ENCODE data around the gene PPP1R15B. TPM values are rescaled to one million over a fixed set of nuclear protein-coding genes. Genes with fewer than 3 reads are reported as not detected.

PPP1R15B gene
- total RNA-seq, 4 donors from 2014 or later = 33.8 to 90.5 (median 72.3) TPM

- H3K4me3 ChIP-seq = peak overlapping the region in 2 of 4 donors; percentile 68 to 82
- peaks cover 0 to 25% (median 0%) of the 10 kb centered on the region in 4 donors for H3K4me1 ChIP-seq
- TF ChIP-seq POLR2A (IDR thresholded peaks at IDR 0.05) = no peak
- no peak for TF ChIP-seq CTCF (IDR thresholded peaks at IDR 0.05)
- H3K27me3 ChIP-seq = no peaks in the 10 kb centered on the region
- H3K36me3 ChIP-seq = peaks cover 0 to 46% (median 0%) of the 10 kb centered on the region in 3 donors
- H3K27ac ChIP-seq = no peak overlapping the region
- no peaks in the 10 kb centered on the region for H3K9me3 ChIP-seq
- no peak for DNase-seq
These were observed 5.0 kb downstream of the PPP1R15B start for GRCh38 chr1:204406621-204407020.

GRCh38 chr1:204405988-204406387 lies 5.6 kb downstream of the PPP1R15B start:
- DNase-seq = no peak
- no peak for TF ChIP-seq POLR2A (IDR thresholded peaks at IDR 0.05)
- TF ChIP-seq CTCF (IDR thresholded peaks at IDR 0.05) = no peak
- Histone ChIP-seq H3K27me3 (no peaks in the 10 kb centered on the region), H3K4me1 (peaks cover 0 to 25% (median 0%) of the 10 kb centered on the region in 4 donors), H3K27ac (no peak overlapping the region), H3K9me3 (no peaks in the 10 kb centered on the region), H3K36me3 (peaks cover 0 to 49% (median 0%) of the 10 kb centered on the region in 3 donors), H3K4me3 (peak overlapping the region in 2 of 4 donors; percentile 15 to 82)

GRCh38 chr1:204404629-204405028 lies 7.0 kb downstream of the PPP1R15B start:
- DNase-seq = no peak
- no peak for TF ChIP-seq CTCF (IDR thresholded peaks at IDR 0.05)
- no peak for TF ChIP-seq POLR2A (IDR thresholded peaks at IDR 0.05)
- no peaks in the 10 kb centered on the region for H3K9me3 ChIP-seq
- H3K27ac ChIP-seq = no peak overlapping the region
- no peak overlapping the region for H3K4me3 ChIP-seq
- H3K4me1 ChIP-seq = peaks cover 0 to 25% (median 0%) of the 10 kb centered on the region in 4 donors
- H3K27me3 ChIP-seq = no peaks in the 10 kb centered on the region
- H3K36me3 ChIP-seq = peaks cover 0 to 62% (median 0%) of the 10 kb centered on the region in 3 donors

- no peak for DNase-seq
- H3K36me3 ChIP-seq = peaks cover 0 to 71% (median 0%) of the 10 kb centered on the region in 3 donors
- H3K9me3 ChIP-seq = no peaks in the 10 kb centered on the region
- H3K4me1 ChIP-seq = peaks cover 0 to 25% (median 0%) of the 10 kb centered on the region in 4 donors
- TF ChIP-seq POLR2A (IDR thresholded peaks at IDR 0.05) = no peak
- TF ChIP-seq CTCF (IDR thresholded peaks at IDR 0.05) = no peak
- H3K27ac ChIP-seq = no peak overlapping the region
- no peak overlapping the region for H3K4me3 ChIP-seq
- H3K27me3 ChIP-seq = no peaks in the 10 kb centered on the region
These were observed 9.2 kb downstream of the PPP1R15B start for GRCh38 chr1:204402391-204402790.

GRCh38 chr1:204401730-204402129 lies 9.9 kb downstream of the PPP1R15B start:
- peaks cover 0 to 71% (median 0%) of the 10 kb centered on the region in 3 donors for H3K36me3 ChIP-seq
- H3K27ac ChIP-seq = no peak overlapping the region
- H3K4me1 ChIP-seq = peaks cover 0 to 24% (median 0%) of the 10 kb centered on the region in 4 donors
- DNase-seq = no peak
- no peaks in the 10 kb centered on the region for H3K27me3 ChIP-seq
- TF ChIP-seq POLR2A (IDR thresholded peaks at IDR 0.05) = no peak
- no peak for TF ChIP-seq CTCF (IDR thresholded peaks at IDR 0.05)
- no peaks in the 10 kb centered on the region for H3K9me3 ChIP-seq
- H3K4me3 ChIP-seq = no peak overlapping the region
